ENCODE results near the gene BMAL1.

The BMAL1 gene

GRCh38 chr11:13308704-13309103, 31.1 kb downstream of the BMAL1 start:
- H3K9ac ChIP-seq (ENCODE audit: low read length), result no peak overlapping the region
- TF ChIP-seq EZH2phosphoT487 (conservative IDR thresholded peaks at IDR 0.05; ENCODE audit: low read length) (no peak), CTCF (IDR thresholded peaks at IDR 0.05; ENCODE audit: insufficient read depth, low read length, poor library complexity, severe bottlenecking) (no peak)
- H2AFZ ChIP-seq (ENCODE audit: low read depth, low read length, severe bottlenecking), result no peak overlapping the region
- no peaks in the 10 kb centered on the region for H3K36me3 ChIP-seq (ENCODE audit: low read length)
- no peaks in the 10 kb centered on the region for H3K9me3 ChIP-seq (ENCODE audit: insufficient read depth, low read length)
- no peaks in the 10 kb centered on the region for H4K20me1 ChIP-seq (ENCODE audit: low read depth, low read length)
- no peak overlapping the region for H3K4me2 ChIP-seq (ENCODE audit: low read depth, low read length, poor library complexity, severe bottlenecking)
- no peaks in the 10 kb centered on the region for H3K79me2 ChIP-seq (ENCODE audit: insufficient read depth, low read length)
- no peaks in the 10 kb centered on the region for H3K27me3 ChIP-seq (ENCODE audit: low read length)
- H3K27ac ChIP-seq (ENCODE audit: low read depth, low read length), result no peak overlapping the region
- H3K9me2 ChIP-seq (replicated peaks; ENCODE audit: insufficient read depth, low read length), result no peaks in the 10 kb centered on the region
- no peaks in the 10 kb centered on the region for H3F3A ChIP-seq (ENCODE audit: insufficient read depth)
- no peak overlapping the region for H3K4me3 ChIP-seq (ENCODE audit: insufficient read depth, low read length, poor library complexity, severe bottlenecking)

GRCh38 chr11:13309156-13309555, 31.6 kb downstream of the BMAL1 start:
- Histone ChIP-seq H3K27ac (ENCODE audit: low read depth, low read length) (no peak overlapping the region), H3K4me3 (ENCODE audit: insufficient read depth, low read length, poor library complexity, severe bottlenecking) (no peak overlapping the region), H3K36me3 (ENCODE audit: low read length) (no peaks in the 10 kb centered on the region), H3K9ac (ENCODE audit: low read length) (no peak overlapping the region), H3K79me2 (ENCODE audit: insufficient read depth, low read length) (no peaks in the 10 kb centered on the region), H4K20me1 (ENCODE audit: low read depth, low read length) (no peaks in the 10 kb centered on the region), H3K27me3 (ENCODE audit: low read length) (no peaks in the 10 kb centered on the region), H3K9me2 (replicated peaks; ENCODE audit: insufficient read depth, low read length) (no peaks in the 10 kb centered on the region), H3K4me2 (ENCODE audit: low read depth, low read length, poor library complexity, severe bottlenecking) (no peak overlapping the region), H3F3A (ENCODE audit: insufficient read depth) (no peaks in the 10 kb centered on the region), H2AFZ (ENCODE audit: low read depth, low read length, severe bottlenecking) (no peak overlapping the region), H3K9me3 (ENCODE audit: insufficient read depth, low read length) (no peaks in the 10 kb centered on the region)
- TF ChIP-seq EZH2phosphoT487 (conservative IDR thresholded peaks at IDR 0.05; ENCODE audit: low read length) (no peak), CTCF (IDR thresholded peaks at IDR 0.05; ENCODE audit: insufficient read depth, low read length, poor library complexity, severe bottlenecking) (no peak)

GRCh38 chr11:13310443-13310842, 32.9 kb downstream of the BMAL1 start:
- Histone ChIP-seq H3F3A (ENCODE audit: insufficient read depth) (no peaks in the 10 kb centered on the region), H4K20me1 (ENCODE audit: low read depth, low read length) (no peaks in the 10 kb centered on the region), H3K9me3 (ENCODE audit: insufficient read depth, low read length) (no peaks in the 10 kb centered on the region)

More at GRCh38 chr11:13310443-13310842, 32.9 kb downstream of the BMAL1 start:
- no peaks in the 10 kb centered on the region for H3K36me3 ChIP-seq (ENCODE audit: low read length)
- H3K27ac ChIP-seq (ENCODE audit: low read depth, low read length), result no peak overlapping the region
- H3K9me2 ChIP-seq (replicated peaks; ENCODE audit: insufficient read depth, low read length), result no peaks in the 10 kb centered on the region
- H2AFZ ChIP-seq (ENCODE audit: low read depth, low read length, severe bottlenecking), result no peak overlapping the region
- no peak overlapping the region for H3K4me2 ChIP-seq (ENCODE audit: low read depth, low read length, poor library complexity, severe bottlenecking)
- TF ChIP-seq CTCF (IDR thresholded peaks at IDR 0.05; ENCODE audit: insufficient read depth, low read length, poor library complexity, severe bottlenecking) (no peak), EZH2phosphoT487 (conservative IDR thresholded peaks at IDR 0.05; ENCODE audit: low read length) (no peak)
- H3K27me3 ChIP-seq (ENCODE audit: low read length), result no peaks in the 10 kb centered on the region
- no peaks in the 10 kb centered on the region for H3K79me2 ChIP-seq (ENCODE audit: insufficient read depth, low read length)
- no peak overlapping the region for H3K4me3 ChIP-seq (ENCODE audit: insufficient read depth, low read length, poor library complexity, severe bottlenecking)
- no peak overlapping the region for H3K9ac ChIP-seq (ENCODE audit: low read length)

Measured in SU-DHL-6 (cell line).